Mesendoderm (in vitro differentiated cells): ENCODE results near the gene BANK1.

Experiments
- DNase-seq: peaks from one replicate; pipeline ENCODE4 v3.0.0; 2013
- H2AK5ac ChIP-seq: 2 replicates; pipeline ENCODE4 v1.6.1; 2013; ENCODE audit warnings: low read length, inconsistent platforms
- H2BK120ac ChIP-seq: 2 replicates; pipeline ENCODE4 v1.6.1; 2013; ENCODE audit warnings: low read depth, mild to moderate bottlenecking, low read length, moderate library complexity, mixed read lengths
- H2BK15ac ChIP-seq: replicated peaks from 2 replicates; pipeline ENCODE4 v1.6.1; 2013; ENCODE audit warnings: low read depth, mild to moderate bottlenecking, moderate library complexity
- H2BK5ac ChIP-seq: 2 replicates; pipeline ENCODE4 v1.6.1; 2013; ENCODE audit warnings: low read length, inconsistent platforms
- H3K18ac ChIP-seq: 2 replicates; pipeline ENCODE4 v1.6.1; 2013; ENCODE audit warnings: mild to moderate bottlenecking, low read length, mixed read lengths
- H3K23ac ChIP-seq: one replicate; pipeline ENCODE4 v1.6.1; 2013; ENCODE audit warnings: low read length
- H3K27ac ChIP-seq: 2 replicates; pipeline ENCODE4 v1.5.1; 2013; ENCODE audit warnings: low read depth, mild to moderate bottlenecking, inconsistent platforms, low read length, moderate library complexity
- H3K27me3 ChIP-seq: 2 replicates; pipeline ENCODE4 v1.6.1; 2013; ENCODE audit warnings: low read length, control low read depth, mild to moderate bottlenecking, inconsistent platforms; ENCODE audit not compliant: insufficient read depth, poor library complexity
- H3K36me3 ChIP-seq: 2 replicates; pipeline ENCODE4 v1.6.1; 2013; ENCODE audit warnings: low read length, inconsistent platforms; ENCODE audit not compliant: control insufficient read depth, insufficient read depth
- H3K4ac ChIP-seq: one replicate; pipeline ENCODE4 v1.6.1; 2013; ENCODE audit warnings: low read depth, mild to moderate bottlenecking, low read length, moderate library complexity
- H3K4me1 ChIP-seq: 2 replicates; pipeline ENCODE4 v1.6.1; 2013; ENCODE audit warnings: low read depth, low read length, inconsistent platforms; ENCODE audit not compliant: control insufficient read depth
- H3K4me2 ChIP-seq: 2 replicates; pipeline ENCODE4 v1.6.1; 2013; ENCODE audit warnings: low read length
- H3K4me3 ChIP-seq: 2 replicates; pipeline ENCODE4 v1.5.1; 2013; ENCODE audit warnings: mild to moderate bottlenecking, low read length
- H3K56ac ChIP-seq: one replicate; pipeline ENCODE4 v1.6.1; 2013; ENCODE audit warnings: low read length
- H3K79me1 ChIP-seq: 2 replicates; pipeline ENCODE4 v1.6.1; 2013; ENCODE audit warnings: low read length, inconsistent platforms
- H3K79me2 ChIP-seq: 2 replicates; pipeline ENCODE4 v1.6.1; 2013; ENCODE audit warnings: mild to moderate bottlenecking, low read length; ENCODE audit not compliant: control insufficient read depth, insufficient read depth
- H3K9ac ChIP-seq: 2 replicates; pipeline ENCODE4 v1.6.1; 2013; ENCODE audit warnings: low read length, inconsistent platforms
- H4K5ac ChIP-seq: one replicate; pipeline ENCODE4 v1.6.1; 2013; ENCODE audit warnings: low read length
- H4K8ac ChIP-seq: one replicate; pipeline ENCODE4 v1.6.1; 2013; ENCODE audit warnings: low read depth, mild to moderate bottlenecking, control low read depth, low read length, moderate library complexity

The BANK1 gene

GRCh38 chr4:102120846-102121245, 330.3 kb downstream of the BANK1 start:
- Histone ChIP-seq H4K5ac (no peak overlapping the region), H3K56ac (no peak overlapping the region), H3K27me3 (no peaks in the 10 kb centered on the region), H3K9ac (no peak overlapping the region), H3K79me2 (no peaks in the 10 kb centered on the region), H2BK120ac (no peak overlapping the region), H3K4ac (no peak overlapping the region), H3K18ac (no peak overlapping the region), H3K4me2 (no peak overlapping the region), H4K8ac (no peak overlapping the region), H3K36me3 (no peaks in the 10 kb centered on the region), H3K4me1 (no peaks in the 10 kb centered on the region), H3K27ac (no peak overlapping the region), H2BK5ac (no peak overlapping the region), H2AK5ac (no peak overlapping the region), H3K4me3 (no peak overlapping the region), H3K79me1 (no peaks in the 10 kb centered on the region), H3K23ac (no peak overlapping the region), H2BK15ac (no peak overlapping the region)
- no peak for DNase-seq
